GM12878 (cell line): Measurements from ENCODE around the gene CRELD2. TPM values are rescaled to one million over a fixed set of nuclear protein-coding genes. Genes with fewer than 3 reads are reported as not detected.
A peak's percentile ranks its signal among the peaks of the same experiment; 100 is the strongest.

Source experiments
- ATF7 ChIP-seq: fragments of 450-650 bp; IDR thresholded peaks from 2 replicates; pipeline ENCODE4 v1.6.1; 2016; ENCODE audit warnings: low read depth, mild to moderate bottlenecking
- CBFB ChIP-seq: IDR thresholded peaks from 2 replicates; pipeline ENCODE4 v1.6.1; 2016; ENCODE audit warnings: antibody characterized with exemption, low read depth
- EP300 ChIP-seq, 2 experiments: fragments of 150-350 bp in 1 of 2; IDR thresholded peaks; 2 replicates each; pipeline ENCODE4 v1.6.1; 2011 to 2012; ENCODE audit warnings: low read depth in 2 of 2, low read length in 2 of 2, borderline replicate concordance in 1 of 2, improper control_type of control experiment in 1 of 2, inconsistent platforms in 1 of 2; ENCODE audit not compliant: control insufficient read depth in 1 of 2
- GATAD2B ChIP-seq: fragments of 450-650 bp; conservative IDR thresholded peaks from 2 replicates; pipeline ENCODE4 v1.6.1; 2017; ENCODE audit warnings: low read depth, mild to moderate bottlenecking, moderate library complexity
- NR2C2 ChIP-seq: IDR thresholded peaks from 2 replicates; pipeline ENCODE4 v1.6.1; 2011; ENCODE audit warnings: borderline replicate concordance, low read depth; ENCODE audit not compliant: control insufficient read depth, insufficient read length
- PAX8 ChIP-seq: fragments of 450-650 bp; IDR thresholded peaks from 2 replicates; pipeline ENCODE4 v1.6.1; 2017; ENCODE audit warnings: mild to moderate bottlenecking, moderate library complexity
- POLR2AphosphoS2 ChIP-seq: IDR thresholded peaks from 2 replicates; pipeline ENCODE4 v1.6.1; 2011; ENCODE audit warnings: low read depth, mild to moderate bottlenecking, low read length, improper control_type of control experiment, moderate library complexity
- POU2F2 ChIP-seq: IDR thresholded peaks from 3 replicates; pipeline ENCODE4 v1.6.1; 2011; ENCODE audit warnings: low read depth, mild to moderate bottlenecking, low read length, borderline replicate concordance
- REST ChIP-seq: IDR thresholded peaks from 2 replicates; pipeline ENCODE4 v1.6.1; 2012; ENCODE audit warnings: mild to moderate bottlenecking, low read depth, low read length
- RUNX3 ChIP-seq: IDR thresholded peaks from 2 replicates; pipeline ENCODE4 v1.6.1; 2012; ENCODE audit warnings: low read length, inconsistent platforms
- SMAD1 ChIP-seq: fragments of 450-650 bp; IDR thresholded peaks from 2 replicates; pipeline ENCODE4 v1.6.1; 2018; ENCODE audit warnings: mild to moderate bottlenecking, low read depth; ENCODE audit not compliant: partially characterized antibody
- SMARCA5 ChIP-seq: fragments of 450-650 bp; IDR thresholded peaks from 2 replicates; pipeline ENCODE4 v1.6.1; 2017; ENCODE audit warnings: mild to moderate bottlenecking
- SP1 ChIP-seq: IDR thresholded peaks from one replicate; pipeline ENCODE4 v1.6.1; 2011; ENCODE audit warnings: low read depth, low read length
- STAT1 ChIP-seq: fragments of 450-650 bp; conservative IDR thresholded peaks from 2 replicates; pipeline ENCODE4 v1.6.1; 2014; ENCODE audit warnings: antibody characterized with exemption, mild to moderate bottlenecking
- STAT3 ChIP-seq: IDR thresholded peaks from 2 replicates; pipeline ENCODE4 v1.6.1; 2011; ENCODE audit warnings: low read depth, low read length, improper control_type of control experiment
- TAF1 ChIP-seq: IDR thresholded peaks from 2 replicates; pipeline ENCODE4 v1.6.1; 2011; ENCODE audit warnings: mild to moderate bottlenecking, low read depth, low read length, borderline replicate concordance
- TCF12 ChIP-seq: IDR thresholded peaks from 2 replicates; pipeline ENCODE4 v1.6.1; 2011; ENCODE audit warnings: low read depth, mild to moderate bottlenecking, low read length
- WRNIP1 ChIP-seq: IDR thresholded peaks from 2 replicates; pipeline ENCODE4 v1.6.1; 2011; ENCODE audit warnings: low read depth, low read length, improper control_type of control experiment, borderline replicate concordance
- YY1 ChIP-seq: IDR thresholded peaks from 2 replicates; pipeline ENCODE4 v1.6.1; 2011; ENCODE audit warnings: low read depth, mild to moderate bottlenecking, low read length
- ZNF24 ChIP-seq: fragments of 450-650 bp; IDR thresholded peaks from 2 replicates; pipeline ENCODE4 v1.6.1; 2017; ENCODE audit warnings: antibody characterized with exemption, mild to moderate bottlenecking
- ZNF687 ChIP-seq: fragments of 450-650 bp; IDR thresholded peaks from 2 replicates; pipeline ENCODE4 v1.6.1; 2017; ENCODE audit warnings: mild to moderate bottlenecking, moderate library complexity
- polyA plus RNA-seq, 11 experiments: library from polyadenylated mRNA; depleted of rRNA in 4 of 11; unstranded in 6 of 11; stranded (reverse) in 5 of 11; fragments of >200 nt; fragmentation: Nextera tagmentation in 4 of 11; fragmentation: Illumina TruSeq in 1 of 11; extraction: Ambion mirVana in 4 of 11; extraction: Trizol in 1 of 11; gene quantifications; 1 replicate in 1 of 11; 2 replicates in 10 of 11; pipeline versions ENCODE4 v1.2.1 to v1.2.3, GENCODE V29; 2011 to 2016; ENCODE audit warnings: inconsistent platforms in 2 of 11, missing spikeins in 2 of 11, low read depth in 1 of 11
- total RNA-seq, 4 experiments: library from RNA; depleted of rRNA in 3 of 4; stranded (reverse); fragments of >200 nt in 3 of 4; fragmentation: Illumina TruSeq in 1 of 4; extraction: Trizol in 1 of 4; gene quantifications; 2 replicates each; pipeline versions ENCODE4 v1.2.1 to v1.2.3, GENCODE V29; 2013 to 2021
- TF ChIP-seq, protein P1 (sequence below): fragments of 450-650 bp; IDR thresholded peaks from 2 replicates; pipeline ENCODE4 v1.6.1; 2016; ENCODE audit warnings: mild to moderate bottlenecking

CRELD2 gene
- total and polyA plus RNA-seq, 10 of the 15 experiments (the other 5 are each of a cell fraction or from before 2014, with no cell fraction given) = 9.4 to 111 (median 25.9) TPM

DNA sequence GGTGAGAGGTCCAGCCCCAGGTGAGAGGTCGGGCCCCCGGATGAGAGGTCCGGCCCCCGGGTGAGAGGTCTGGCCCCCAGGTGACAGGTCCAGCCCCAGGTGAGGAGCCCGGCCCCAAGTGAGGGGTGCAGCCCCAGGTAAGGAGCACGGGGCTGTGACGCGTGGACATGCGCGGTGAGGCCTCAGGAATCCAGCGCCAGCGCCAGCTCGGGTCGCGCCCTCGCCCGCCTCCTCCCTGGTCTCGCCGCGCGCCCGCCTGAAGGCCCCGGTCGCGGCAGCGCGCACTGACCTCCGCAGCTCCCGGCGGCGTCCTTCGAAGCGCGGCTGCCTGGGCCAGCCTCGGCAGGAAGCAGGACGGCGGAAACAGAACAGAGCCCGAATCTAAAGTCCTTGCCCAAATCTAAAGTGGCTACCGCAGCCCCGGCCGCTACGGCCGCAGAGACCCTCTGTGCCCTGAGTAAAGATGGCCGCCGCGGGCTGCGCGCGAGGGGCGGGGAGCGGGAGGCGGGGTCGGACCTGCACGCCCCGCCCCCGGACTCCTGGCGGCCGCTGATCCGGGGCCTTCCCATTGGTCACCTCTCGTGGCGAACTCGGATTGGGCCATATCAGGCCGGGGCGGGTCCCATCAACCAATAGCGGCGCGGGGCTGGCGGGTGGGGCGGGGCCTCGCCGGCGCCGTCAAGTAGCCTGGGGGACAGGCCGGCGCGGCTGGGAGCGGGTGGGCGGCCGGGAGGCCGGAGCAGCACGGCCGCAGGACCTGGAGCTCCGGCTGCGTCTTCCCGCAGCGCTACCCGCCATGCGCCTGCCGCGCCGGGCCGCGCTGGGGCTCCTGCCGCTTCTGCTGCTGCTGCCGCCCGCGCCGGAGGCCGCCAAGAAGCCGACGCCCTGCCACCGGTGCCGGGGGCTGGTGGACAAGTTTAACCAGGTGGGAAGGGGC is at the start of gene CRELD2, which contains the start of gene ALG12 (continued):
- TF ChIP-seq REST (no peak), ZNF687 (peak; percentile 46; the same call in 1 of the 2 replicates), SMARCA5 (peak; percentile 50; the same call in 1 of the 2 replicates), TCF12 (0 out of 2 replicates have a peak, but pooled peaks have one; percentile 11), SMAD1 (no peak), STAT3 (no peak), RUNX3 (peak; percentile 68), STAT1 (peak; percentile 84; the same call in 1 of the 2 replicates), EP300 (IDR thresholded peaks at IDR 0.05; ENCODE audit: borderline replicate concordance in 1 of 2, control insufficient read depth in 1 of 2, low read depth in 2 of 2, low read length in 2 of 2) (no peak), ATF7 (no peak), NR2C2 (no peak), YY1 (peak; percentile 99), PAX8 (no peak), POU2F2 (peak; percentile 14; the same call in 1 of the 3 replicates), SP1 (peak; percentile 84), ZNF24 (no peak), POLR2AphosphoS2 (no peak), WRNIP1 (no peak), GATAD2B (peak; percentile 79), CBFB (no peak), TAF1 (peak; percentile 45; the same call in 1 of the 2 replicates)
- TF ChIP-seq, protein P1, sequence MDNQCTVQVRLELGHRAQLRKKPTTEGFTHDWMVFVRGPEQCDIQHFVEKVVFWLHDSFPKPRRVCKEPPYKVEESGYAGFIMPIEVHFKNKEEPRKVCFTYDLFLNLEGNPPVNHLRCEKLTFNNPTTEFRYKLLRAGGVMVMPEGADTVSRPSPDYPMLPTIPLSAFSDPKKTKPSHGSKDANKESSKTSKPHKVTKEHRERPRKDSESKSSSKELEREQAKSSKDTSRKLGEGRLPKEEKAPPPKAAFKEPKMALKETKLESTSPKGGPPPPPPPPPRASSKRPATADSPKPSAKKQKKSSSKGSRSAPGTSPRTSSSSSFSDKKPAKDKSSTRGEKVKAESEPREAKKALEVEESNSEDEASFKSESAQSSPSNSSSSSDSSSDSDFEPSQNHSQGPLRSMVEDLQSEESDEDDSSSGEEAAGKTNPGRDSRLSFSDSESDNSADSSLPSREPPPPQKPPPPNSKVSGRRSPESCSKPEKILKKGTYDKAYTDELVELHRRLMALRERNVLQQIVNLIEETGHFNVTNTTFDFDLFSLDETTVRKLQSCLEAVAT = no peak
